Fibroblast of skin of back (primary cell): Measurements from ENCODE around the gene ITPK1.

Experiments
- DNase-seq: peaks from one replicate; pipeline ENCODE4 v3.0.0-alpha.2; 2013

ITPK1 gene

DNA sequence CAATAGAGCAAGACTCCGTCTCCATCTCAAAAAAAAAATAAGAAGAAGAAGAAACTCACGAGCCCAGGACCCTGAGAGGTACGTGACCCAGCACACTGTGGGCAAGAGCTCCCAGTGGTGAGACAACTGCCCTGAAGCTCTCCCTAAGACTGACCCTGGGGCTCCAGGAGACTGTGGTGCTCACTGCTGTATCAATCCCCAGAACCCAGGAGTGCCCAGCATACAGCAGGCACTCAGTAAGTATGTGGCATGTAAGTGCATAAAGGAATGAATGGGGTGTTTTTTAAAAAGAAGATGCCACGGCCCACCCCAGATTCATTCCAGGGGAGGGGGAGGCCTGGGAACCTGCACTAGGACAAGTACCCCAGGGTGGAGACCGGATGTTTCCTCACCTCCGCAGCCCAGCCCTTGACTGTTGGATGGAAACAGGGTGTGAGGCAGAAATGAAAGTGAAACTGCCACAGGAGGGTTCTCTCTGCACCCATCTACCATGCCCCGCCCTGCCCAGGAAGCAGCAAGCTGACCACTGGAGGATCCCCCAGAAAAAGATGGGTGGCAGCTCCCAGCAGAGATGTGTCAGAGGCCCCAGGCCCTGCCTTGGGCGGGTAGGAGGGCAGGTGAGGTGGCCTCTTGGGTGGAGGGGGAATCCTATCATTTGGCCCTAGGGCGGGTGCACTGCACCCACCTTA is 12.2 kb downstream of the ITPK1 start:
- no peak for DNase-seq

DNA sequence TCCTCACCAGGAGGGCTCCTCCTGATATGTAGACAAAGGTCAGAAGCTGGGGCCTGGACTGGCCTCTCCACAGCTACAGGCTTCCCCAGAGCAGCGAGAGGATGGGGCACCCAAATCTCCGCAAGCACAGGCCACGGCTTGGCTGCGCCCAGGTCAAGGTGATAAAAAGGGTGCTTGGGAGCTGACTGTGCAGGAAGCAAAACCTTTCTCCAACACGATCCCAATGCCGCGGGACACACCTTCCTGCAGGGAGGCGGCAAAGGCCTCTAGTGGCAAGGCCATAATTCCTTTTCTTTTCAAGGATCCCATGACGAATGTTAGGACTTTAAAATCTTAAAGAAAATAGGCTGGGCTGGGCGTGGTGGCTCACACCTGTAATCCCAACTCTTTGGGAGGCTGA is 13.6 kb downstream of the ITPK1 start:
- DNase-seq: no peak

DNA sequence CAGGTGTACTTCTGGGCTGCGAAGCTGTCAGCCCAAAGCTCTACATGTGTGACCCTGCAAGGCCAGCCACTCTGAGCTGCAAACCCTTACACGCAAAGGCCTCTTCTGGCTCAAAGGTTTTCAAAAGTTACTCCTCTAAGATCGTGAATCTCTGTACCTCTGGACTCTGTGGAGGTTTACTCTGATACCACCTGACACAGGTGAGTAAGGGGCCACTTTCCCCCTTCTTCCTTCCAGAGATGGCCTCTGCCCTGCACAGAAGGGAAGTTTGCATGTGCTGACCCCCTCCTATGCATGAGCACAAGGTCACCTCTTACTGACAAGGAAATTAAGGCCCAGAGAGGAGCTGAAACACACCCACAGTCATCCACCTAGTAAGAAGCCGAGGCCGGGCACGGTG is 14.5 kb downstream of the ITPK1 start:
- DNase-seq: no peak

GRCh38 chr14:93100570-93100969 is 15.2 kb downstream of the ITPK1 start:
- no peak for DNase-seq

DNA sequence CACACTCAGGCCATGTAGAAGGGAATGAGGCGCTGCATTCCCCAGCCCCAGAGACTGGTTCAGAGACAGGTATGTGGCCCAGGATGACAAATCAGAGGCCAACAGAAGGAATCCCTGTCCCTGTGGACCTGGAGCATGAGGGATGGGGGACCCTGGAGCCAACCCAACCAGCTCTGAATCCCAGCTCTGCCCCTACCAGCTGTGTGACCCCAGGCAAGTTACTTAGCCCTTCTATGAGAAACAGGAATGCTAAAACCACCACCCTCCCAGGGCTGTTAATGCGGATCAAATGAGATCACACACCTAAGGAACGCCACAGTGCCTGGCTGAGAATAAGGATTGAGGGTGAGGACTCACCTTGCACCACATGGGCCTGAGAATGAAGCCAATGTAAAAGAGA is 15.6 kb downstream of the ITPK1 start:
- no peak for DNase-seq

DNA sequence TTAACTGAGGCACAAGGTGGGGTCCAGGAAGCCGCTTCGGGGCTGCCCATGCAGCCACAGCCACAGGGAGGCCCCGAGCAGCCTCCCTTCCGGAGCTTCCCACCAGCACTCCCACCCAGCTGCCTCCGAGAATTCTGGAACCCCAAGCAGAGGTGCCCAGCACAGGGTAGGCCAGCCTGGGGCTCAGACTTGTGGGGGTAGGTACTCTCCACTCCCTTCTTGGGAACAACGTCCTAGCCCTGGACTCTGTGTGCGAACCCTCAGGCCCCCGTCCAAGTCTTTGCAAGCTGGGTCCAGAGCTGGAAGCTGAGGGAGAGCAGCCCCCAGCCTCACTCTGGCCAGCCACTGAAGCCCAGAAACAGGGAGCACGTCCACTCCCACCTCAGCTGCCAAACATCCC is 16.1 kb downstream of the ITPK1 start:
- no peak for DNase-seq

- DNase-seq: no peak
These were observed 16.5 kb downstream of the ITPK1 start for GRCh38 chr14:93099196-93099595.

DNA sequence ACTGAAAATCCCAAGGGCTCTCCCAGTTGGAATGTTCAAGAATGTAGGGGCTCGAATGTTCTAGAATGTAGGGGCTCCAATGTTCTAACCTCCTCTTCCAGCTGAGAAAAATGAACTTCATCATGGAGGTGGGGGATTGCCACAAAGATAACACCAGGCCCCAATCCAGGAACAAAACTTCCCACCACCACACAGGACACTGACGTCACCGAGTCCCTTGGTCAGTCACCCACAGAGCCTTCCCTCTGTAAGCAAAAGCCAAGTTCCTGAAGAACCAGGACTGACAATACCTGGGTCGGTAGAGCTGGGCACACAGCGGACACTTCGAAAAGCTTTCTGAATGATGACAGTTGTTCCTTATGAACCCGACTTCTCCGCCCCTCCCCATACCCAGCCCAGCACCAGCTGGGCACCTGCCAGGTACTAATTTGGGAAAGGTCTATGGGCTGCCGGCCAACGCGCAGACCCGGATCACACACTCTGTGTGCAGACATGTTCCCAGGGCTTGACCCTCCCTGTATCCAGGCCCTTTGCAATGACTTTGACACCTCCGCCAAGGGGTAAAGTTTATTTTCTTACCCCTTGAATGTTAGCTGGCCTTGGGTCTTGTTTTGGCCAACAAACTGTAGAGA is 18.9 kb downstream of the ITPK1 start:
- no peak for DNase-seq

GRCh38 chr14:93095742-93096510 is 19.8 kb downstream of the ITPK1 start:
- DNase-seq: no peak

GRCh38 chr14:93094121-93094918 is 21.4 kb downstream of the ITPK1 start:
- DNase-seq: no peak

- DNase-seq: no peak
These were observed 22.8 kb downstream of the ITPK1 start for GRCh38 chr14:93092606-93093556.

GRCh38 chr14:93091666-93092065 is 24.1 kb downstream of the ITPK1 start:
- DNase-seq: no peak

DNA sequence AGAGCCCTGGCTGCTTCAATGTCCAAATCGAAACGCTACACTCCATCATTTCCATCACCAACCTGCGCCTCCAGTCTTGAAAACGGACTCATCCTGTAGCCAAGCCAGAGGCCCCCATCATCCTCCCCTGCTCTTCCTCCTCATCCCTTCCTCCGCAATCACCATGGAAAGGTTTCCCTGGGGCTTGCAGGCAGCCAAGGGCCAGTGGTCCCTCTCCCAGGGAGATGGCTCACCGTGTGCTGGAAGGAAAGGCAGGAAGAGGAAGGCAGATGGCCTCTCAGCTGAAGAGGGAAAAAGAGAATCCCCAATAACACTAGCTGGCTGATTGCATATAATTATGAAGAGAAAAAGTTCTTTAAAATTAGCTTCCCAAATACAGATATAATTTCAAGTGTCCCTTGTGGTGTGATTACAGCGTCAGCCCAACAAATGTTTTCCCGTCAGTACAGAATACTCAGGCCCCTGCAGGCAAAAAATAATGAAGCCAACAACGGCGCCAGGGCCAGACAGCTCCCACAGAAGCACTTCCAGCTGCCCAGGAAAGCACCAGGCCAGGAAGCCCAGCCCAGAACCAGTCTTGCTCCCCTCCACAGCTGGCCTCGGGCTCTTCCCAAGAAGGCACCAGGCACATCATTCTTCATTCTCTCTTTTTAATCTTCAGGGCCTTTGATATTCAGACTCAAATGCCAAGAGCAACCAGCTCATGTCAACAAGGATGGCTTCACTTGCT is 24.7 kb downstream of the ITPK1 start:
- DNase-seq: no peak

DNA sequence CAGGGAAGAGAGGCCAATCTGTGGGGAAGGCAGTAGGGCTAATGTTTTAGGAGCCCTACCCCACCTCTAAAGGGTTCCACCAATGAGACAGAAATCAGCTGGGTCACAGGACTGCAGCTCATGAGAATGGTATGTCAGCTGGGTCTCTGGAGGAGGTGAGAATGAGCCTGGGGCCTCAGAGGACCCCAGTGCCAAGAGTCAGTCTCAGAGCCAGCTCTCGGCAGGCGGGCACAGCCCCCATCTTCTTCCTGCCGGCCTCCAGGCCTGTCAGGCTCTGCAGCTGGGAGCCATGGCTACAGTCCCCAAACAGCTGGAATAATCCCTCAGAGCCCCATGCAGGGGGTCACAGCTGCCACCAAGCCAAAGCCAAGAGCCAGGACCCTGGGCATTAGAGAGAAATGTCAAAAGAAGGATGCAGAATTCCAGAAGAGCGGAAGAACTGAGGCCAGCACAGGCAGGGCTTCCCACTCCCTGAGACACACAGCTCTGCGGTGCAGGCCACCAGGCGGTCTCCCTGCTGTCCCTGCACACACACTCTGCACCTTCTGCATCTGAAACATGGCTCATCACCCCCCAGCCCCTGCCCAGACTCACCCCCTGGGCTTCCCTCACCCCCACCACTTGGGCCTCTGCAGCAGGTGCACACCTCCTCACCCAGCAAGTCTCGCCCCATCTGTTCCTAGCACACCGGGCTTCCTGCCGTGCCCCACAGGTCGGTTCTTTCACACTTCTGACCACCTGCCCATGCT is 26.0 kb downstream of the ITPK1 start:
- DNase-seq: peak; percentile 64

- no peak for DNase-seq
These were observed 29.2 kb downstream of the ITPK1 start for GRCh38 chr14:93086441-93087055.

DNA sequence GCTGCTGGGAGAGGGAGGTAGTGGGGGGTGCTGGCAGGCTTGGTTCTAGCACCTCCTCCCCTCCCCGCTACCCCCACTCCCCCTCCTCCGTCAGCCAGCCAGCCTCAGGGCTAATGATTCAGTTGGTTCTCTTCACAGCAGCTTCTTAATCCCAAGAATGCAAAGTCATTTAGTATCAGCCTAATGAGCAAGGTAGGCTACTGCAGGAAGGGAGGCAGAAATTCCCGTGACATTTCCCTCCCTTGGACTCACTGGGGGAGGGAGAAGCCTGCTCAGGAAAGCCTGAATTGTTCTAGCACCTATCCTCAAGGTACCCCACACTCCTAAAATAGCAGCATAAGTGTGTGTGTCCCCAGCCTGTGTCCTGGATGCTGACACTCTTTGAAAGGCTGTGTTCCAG is 29.8 kb downstream of the ITPK1 start:
- DNase-seq: peak; percentile 17

DNA sequence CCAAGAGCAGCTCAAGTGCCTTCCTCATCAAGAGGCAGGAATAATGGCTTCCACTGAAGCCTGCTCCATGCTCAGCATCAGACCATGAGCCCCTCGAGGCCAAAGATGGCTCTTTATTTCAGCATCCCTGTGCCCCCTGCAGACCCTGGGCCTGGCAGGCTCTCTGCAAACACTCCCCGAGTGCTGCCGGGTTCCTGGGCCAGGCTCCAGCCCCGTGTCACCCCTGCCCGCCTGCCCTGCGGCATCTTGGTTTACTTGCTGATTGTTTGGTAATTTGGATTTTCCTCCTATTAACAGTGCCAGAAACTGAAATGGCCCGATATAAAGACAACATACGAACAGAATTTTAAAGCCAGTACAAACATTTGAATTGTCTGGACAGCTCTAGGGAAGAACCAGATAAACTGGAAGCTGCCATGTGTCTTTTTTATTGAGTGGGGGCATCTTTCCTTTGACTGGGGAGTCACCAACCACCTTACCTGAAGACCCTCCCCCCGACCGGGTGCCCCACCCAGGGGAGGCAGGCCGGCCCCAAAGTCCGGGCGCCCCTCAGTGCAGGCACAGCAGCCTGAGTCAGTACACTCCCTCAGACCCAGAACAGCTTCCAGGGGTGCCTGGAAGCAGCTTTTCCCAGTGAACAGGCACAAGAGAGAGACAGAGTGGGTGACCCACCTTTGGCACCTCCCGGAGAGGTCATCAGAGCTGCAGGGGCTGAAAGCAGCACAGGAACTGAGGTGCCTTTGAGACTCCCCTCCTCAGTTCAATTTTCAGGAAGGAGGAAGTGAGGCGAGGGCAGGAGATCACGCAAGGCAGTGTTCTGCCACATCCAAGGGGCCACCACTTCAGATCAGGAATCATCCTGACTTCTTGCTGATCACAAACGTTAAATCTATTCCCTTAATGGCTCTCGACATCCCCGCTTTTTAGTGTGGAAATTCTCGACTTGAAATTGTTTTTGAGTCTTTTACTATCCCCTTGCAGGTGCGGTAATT is 30.6 kb downstream of the ITPK1 start:
- no peak for DNase-seq

GRCh38 chr14:93084402-93084801 is 31.3 kb downstream of the ITPK1 start:
- DNase-seq: no peak

DNA sequence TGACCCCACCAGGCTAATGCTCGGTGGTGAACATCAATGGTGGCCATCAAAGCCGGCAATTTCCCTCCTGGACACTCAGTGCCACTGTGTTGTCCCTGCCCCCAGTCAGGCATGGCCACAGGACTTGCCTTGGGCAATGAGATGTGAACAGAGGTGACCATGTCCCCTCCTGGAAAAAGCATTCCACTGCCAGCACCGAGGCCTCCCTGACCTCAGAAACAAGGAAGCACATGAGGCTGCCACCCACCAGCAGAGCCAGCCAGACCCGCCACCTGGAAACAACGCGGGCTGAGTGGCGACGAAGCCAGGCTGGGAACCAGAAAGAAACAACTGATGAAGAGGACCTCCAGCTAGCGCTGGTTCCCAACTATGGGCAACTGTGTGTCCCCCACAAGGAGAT is 31.8 kb downstream of the ITPK1 start:
- no peak for DNase-seq
